SK-N-MC (cell line): Measurements from ENCODE around the gene TGFB2.

Experiments
- EZH2 ChIP-seq: fragments of 200-600 bp; sonication (generic); IDR thresholded peaks from one replicate; pipeline ENCODE4 v1.6.1; 2017; ENCODE audit warnings: antibody characterized with exemption
- FOXP2 ChIP-seq: optimal IDR thresholded peaks from 2 replicates; pipeline ENCODE3; 2011; ENCODE audit warnings: mild to moderate bottlenecking, moderate library complexity; ENCODE audit not compliant: insufficient read depth; ENCODE audit errors: extremely low read length, control extremely low read depth
- POLR2AphosphoS5 ChIP-seq: IDR thresholded peaks from 2 replicates; pipeline ENCODE4 v1.6.1; 2012; ENCODE audit warnings: mild to moderate bottlenecking, low read depth, low read length, borderline replicate concordance

GRCh38 chr1:218462116-218462515, 117.0 kb downstream of the TGFB2 start:
- no peak for TF ChIP-seq POLR2AphosphoS5
- TF ChIP-seq FOXP2: no peak
- TF ChIP-seq EZH2: no peak
